Measurements from ENCODE around the gene CACHD1.

The CACHD1 gene

DNA sequence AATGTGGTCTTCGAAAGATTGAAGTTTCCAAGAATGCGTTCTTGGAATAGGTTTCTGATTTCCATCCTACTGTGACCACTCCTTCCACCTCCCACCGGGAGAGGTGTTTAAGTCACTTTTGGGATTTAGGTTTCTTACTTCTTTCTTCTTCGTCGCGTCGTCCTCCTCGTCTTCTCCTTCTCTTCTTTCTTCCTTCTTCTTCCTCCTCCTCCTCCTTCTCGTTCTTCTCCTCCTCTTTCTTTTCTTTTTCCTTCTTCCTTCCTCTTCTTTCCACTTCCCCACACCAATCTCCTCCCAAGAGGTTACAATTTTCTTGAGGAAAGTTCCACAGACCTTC is 2.1 kb downstream of the CACHD1 start:
- TF ChIP-seq EZH2phosphoT487 (IDR thresholded peaks at IDR 0.05; ENCODE audit: low read depth): no peak
- H3K4me1 ChIP-seq (ENCODE audit: low read length): peaks cover 22% of the 10 kb centered on the region
- no peaks in the 10 kb centered on the region for H3K36me3 ChIP-seq (replicated peaks; ENCODE audit: low read depth, low read length)
- no peaks in the 10 kb centered on the region; the same call in 1 of the 2 replicates for H3K27me3 ChIP-seq (ENCODE audit: low read depth, low read length)
- H3K4me3 ChIP-seq (ENCODE audit: low read length): no peak overlapping the region
- H4K20me1 ChIP-seq (ENCODE audit: insufficient read depth, low read length): no peaks in the 10 kb centered on the region
- no peak overlapping the region for H3K4me2 ChIP-seq (ENCODE audit: low read length)
- H2AFZ ChIP-seq (ENCODE audit: low read depth, low read length): no peak overlapping the region
- peaks cover 7% of the 10 kb centered on the region; the same call in 1 of the 2 replicates for H3K79me2 ChIP-seq (ENCODE audit: low read length)
- H3K9ac ChIP-seq (ENCODE audit: low read length): no peak overlapping the region
- H3K27ac ChIP-seq (ENCODE audit: low read length): no peak overlapping the region
- no peaks in the 10 kb centered on the region for H3K9me3 ChIP-seq (ENCODE audit: insufficient read depth, low read length)

DNA sequence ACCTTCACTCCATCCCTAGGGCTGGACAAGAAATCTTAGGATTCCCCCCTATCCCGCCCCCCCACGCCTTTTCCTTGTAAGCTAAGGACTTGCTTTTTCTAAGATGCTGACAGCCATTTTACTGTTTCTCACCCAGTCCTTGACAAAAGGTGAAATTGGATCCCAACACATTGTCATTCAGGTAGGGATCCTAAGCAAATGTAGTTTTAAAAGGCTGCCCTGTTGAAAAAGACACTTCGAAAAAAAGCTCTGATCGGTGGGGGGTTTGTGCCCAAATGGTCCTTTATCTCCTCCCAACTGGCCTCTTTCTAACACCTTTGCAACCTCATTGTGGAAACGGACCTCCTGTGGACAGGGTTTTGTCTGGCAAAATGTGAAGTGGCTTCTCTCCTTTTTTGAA is 2.9 kb downstream of the CACHD1 start:
- Histone ChIP-seq H3K4me3 (ENCODE audit: low read length) (no peak overlapping the region), H4K20me1 (ENCODE audit: insufficient read depth, low read length) (no peaks in the 10 kb centered on the region), H3K27me3 (ENCODE audit: low read depth, low read length) (no peaks in the 10 kb centered on the region; the same call in 1 of the 2 replicates), H3K79me2 (ENCODE audit: low read length) (peaks cover 7% of the 10 kb centered on the region; the same call in 1 of the 2 replicates), H3K9me3 (ENCODE audit: insufficient read depth, low read length) (no peaks in the 10 kb centered on the region), H3K4me2 (ENCODE audit: low read length) (no peak overlapping the region), H3K27ac (ENCODE audit: low read length) (no peak overlapping the region), H2AFZ (ENCODE audit: low read depth, low read length) (no peak overlapping the region), H3K4me1 (ENCODE audit: low read length) (peaks cover 24% of the 10 kb centered on the region), H3K9ac (ENCODE audit: low read length) (no peak overlapping the region), H3K36me3 (replicated peaks; ENCODE audit: low read depth, low read length) (no peaks in the 10 kb centered on the region)
- no peak for TF ChIP-seq EZH2phosphoT487 (IDR thresholded peaks at IDR 0.05; ENCODE audit: low read depth)
- TF ChIP-seq, protein P1, sequence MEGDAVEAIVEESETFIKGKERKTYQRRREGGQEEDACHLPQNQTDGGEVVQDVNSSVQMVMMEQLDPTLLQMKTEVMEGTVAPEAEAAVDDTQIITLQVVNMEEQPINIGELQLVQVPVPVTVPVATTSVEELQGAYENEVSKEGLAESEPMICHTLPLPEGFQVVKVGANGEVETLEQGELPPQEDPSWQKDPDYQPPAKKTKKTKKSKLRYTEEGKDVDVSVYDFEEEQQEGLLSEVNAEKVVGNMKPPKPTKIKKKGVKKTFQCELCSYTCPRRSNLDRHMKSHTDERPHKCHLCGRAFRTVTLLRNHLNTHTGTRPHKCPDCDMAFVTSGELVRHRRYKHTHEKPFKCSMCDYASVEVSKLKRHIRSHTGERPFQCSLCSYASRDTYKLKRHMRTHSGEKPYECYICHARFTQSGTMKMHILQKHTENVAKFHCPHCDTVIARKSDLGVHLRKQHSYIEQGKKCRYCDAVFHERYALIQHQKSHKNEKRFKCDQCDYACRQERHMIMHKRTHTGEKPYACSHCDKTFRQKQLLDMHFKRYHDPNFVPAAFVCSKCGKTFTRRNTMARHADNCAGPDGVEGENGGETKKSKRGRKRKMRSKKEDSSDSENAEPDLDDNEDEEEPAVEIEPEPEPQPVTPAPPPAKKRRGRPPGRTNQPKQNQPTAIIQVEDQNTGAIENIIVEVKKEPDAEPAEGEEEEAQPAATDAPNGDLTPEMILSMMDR (IDR thresholded peaks at IDR 0.05; ENCODE audit: low read depth, low read length): no peak

DNA sequence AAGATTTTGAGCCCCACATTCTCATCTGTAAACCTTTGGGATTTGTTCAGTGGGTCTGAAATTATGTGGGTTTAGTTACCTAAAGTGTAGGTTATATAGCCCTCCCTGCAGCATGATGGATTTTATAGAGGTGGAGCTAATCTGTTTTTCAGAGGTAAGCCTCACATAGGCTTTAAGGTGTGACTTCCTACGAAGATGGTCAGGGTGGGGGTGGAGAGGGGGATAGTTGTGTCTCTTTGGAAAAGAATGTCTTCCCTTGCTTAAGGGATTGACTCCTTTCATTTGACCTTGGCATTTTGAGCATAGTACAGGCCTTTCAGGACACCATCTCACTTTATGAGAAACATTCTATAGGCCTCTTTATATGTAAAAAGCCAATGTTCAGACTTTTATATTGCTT is 3.4 kb downstream of the CACHD1 start:
- Histone ChIP-seq H2AFZ (ENCODE audit: low read depth, low read length) (no peak overlapping the region), H3K9ac (ENCODE audit: low read length) (no peak overlapping the region), H3K36me3 (replicated peaks; ENCODE audit: low read depth, low read length) (no peaks in the 10 kb centered on the region), H3K4me1 (ENCODE audit: low read length) (peaks cover 24% of the 10 kb centered on the region), H3K9me3 (ENCODE audit: insufficient read depth, low read length) (no peaks in the 10 kb centered on the region), H3K27me3 (ENCODE audit: low read depth, low read length) (no peaks in the 10 kb centered on the region; the same call in 1 of the 2 replicates), H3K4me3 (ENCODE audit: low read length) (no peak overlapping the region), H4K20me1 (ENCODE audit: insufficient read depth, low read length) (no peaks in the 10 kb centered on the region), H3K4me2 (ENCODE audit: low read length) (no peak overlapping the region), H3K27ac (ENCODE audit: low read length) (no peak overlapping the region), H3K79me2 (ENCODE audit: low read length) (peaks cover 7% of the 10 kb centered on the region; the same call in 1 of the 2 replicates)
- TF ChIP-seq, protein P1 (IDR thresholded peaks at IDR 0.05; ENCODE audit: low read depth, low read length): no peak
- no peak for TF ChIP-seq EZH2phosphoT487 (IDR thresholded peaks at IDR 0.05; ENCODE audit: low read depth)

DNA sequence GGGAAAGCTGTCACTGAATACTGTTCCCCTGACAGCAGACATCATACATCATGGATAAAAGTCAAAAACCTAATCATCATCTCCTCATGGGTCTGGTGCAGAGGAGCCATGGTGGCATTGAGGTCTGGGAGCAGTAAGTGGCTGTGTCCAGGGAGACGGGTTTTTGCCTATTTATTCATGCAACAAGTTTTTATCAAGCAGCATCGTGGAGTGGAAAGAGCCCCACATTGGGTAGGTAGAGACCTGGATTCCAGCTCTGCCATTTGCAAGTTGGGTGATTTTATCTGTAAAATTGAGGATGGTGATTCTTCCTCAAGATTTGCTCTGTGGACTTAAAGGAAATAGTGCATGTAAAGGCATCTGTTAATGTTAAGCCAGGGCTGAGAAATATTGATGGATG is 4.2 kb downstream of the CACHD1 start:
- Histone ChIP-seq H3K27me3 (ENCODE audit: low read depth, low read length) (no peaks in the 10 kb centered on the region; the same call in 1 of the 2 replicates), H3K4me3 (ENCODE audit: low read length) (no peak overlapping the region), H3K9me3 (ENCODE audit: insufficient read depth, low read length) (no peaks in the 10 kb centered on the region), H3K4me1 (ENCODE audit: low read length) (peaks cover 21% of the 10 kb centered on the region), H3K9ac (ENCODE audit: low read length) (no peak overlapping the region), H3K36me3 (replicated peaks; ENCODE audit: low read depth, low read length) (no peaks in the 10 kb centered on the region), H3K79me2 (ENCODE audit: low read length) (peaks cover 7% of the 10 kb centered on the region; the same call in 1 of the 2 replicates), H2AFZ (ENCODE audit: low read depth, low read length) (no peak overlapping the region), H3K4me2 (ENCODE audit: low read length) (no peak overlapping the region), H4K20me1 (ENCODE audit: insufficient read depth, low read length) (no peaks in the 10 kb centered on the region), H3K27ac (ENCODE audit: low read length) (no peak overlapping the region)
- TF ChIP-seq EZH2phosphoT487 (IDR thresholded peaks at IDR 0.05; ENCODE audit: low read depth): no peak
- TF ChIP-seq, protein P1 (IDR thresholded peaks at IDR 0.05; ENCODE audit: low read depth, low read length): no peak
